Lung microvascular endothelial cell (primary cell): Measurements from ENCODE around the gene PDCD4. TPM values are rescaled to one million over a fixed set of nuclear protein-coding genes. Genes with fewer than 3 reads are reported as not detected.

Experiments
- DNase-seq, 2 donors: peaks; one replicate each; pipeline versions ENCODE4 v3.0.0 to v3.0.0-alpha.2; 2010; ENCODE audit warnings: low read depth in 2 of 2
- total RNA-seq: library from RNA; depleted of rRNA; stranded (reverse); fragments of >200 nt; gene quantifications from 2 replicates; pipeline ENCODE4 v1.2.1, GENCODE V29; 2014

The PDCD4 gene
- 102 and 172 TPM in 2 replicates for total RNA-seq

- DNase-seq = peak; percentile 98 to 99
Measured at GRCh38 chr10:110871298-110872084, at the start of gene PDCD4. PDCD4 (plus strand) TSS chr10:110871928; CDS start chr10:110876028, 4,100 bp downstream.

GRCh38 chr10:110822035-110822711 is 49.6 kb upstream of the PDCD4 start:
- no peak for DNase-seq

GRCh38 chr10:110822712-110823311 is 48.9 kb upstream of the PDCD4 start:
- DNase-seq = no peak

- DNase-seq = no peak
Measured at GRCh38 chr10:110824152-110824441, 47.6 kb upstream of the PDCD4 start.

GRCh38 chr10:110824660-110825059 is 47.1 kb upstream of the PDCD4 start:
- no peak for DNase-seq

- DNase-seq = no peak
Measured at GRCh38 chr10:110825508-110825907, 46.2 kb upstream of the PDCD4 start.

GRCh38 chr10:110827410-110827809 is 44.3 kb upstream of the PDCD4 start:
- DNase-seq = no peak

GRCh38 chr10:110827875-110828274 is 43.9 kb upstream of the PDCD4 start:
- DNase-seq = no peak

- DNase-seq = no peak
Measured at GRCh38 chr10:110828525-110828924, 43.2 kb upstream of the PDCD4 start.

- DNase-seq = no peak
Measured at GRCh38 chr10:110829721-110830410, 41.9 kb upstream of the PDCD4 start.

- no peak for DNase-seq
Measured at GRCh38 chr10:110833234-110833940, 38.3 kb upstream of the PDCD4 start.

GRCh38 chr10:110833941-110834628 is 37.6 kb upstream of the PDCD4 start:
- no peak for DNase-seq

GRCh38 chr10:110834629-110835301 is 37.0 kb upstream of the PDCD4 start:
- peak in 1 of 2 donors; percentile 84 for DNase-seq

- no peak for DNase-seq
Measured at GRCh38 chr10:110835841-110836240, 35.9 kb upstream of the PDCD4 start.

GRCh38 chr10:110836706-110837105 is 35.0 kb upstream of the PDCD4 start:
- DNase-seq = no peak

GRCh38 chr10:110837418-110838171 is 34.1 kb upstream of the PDCD4 start:
- DNase-seq = peak in 1 of 2 donors; percentile 55

- DNase-seq = no peak
Measured at GRCh38 chr10:110840225-110840922, 31.4 kb upstream of the PDCD4 start.

- DNase-seq = no peak
Measured at GRCh38 chr10:110840923-110841428, 30.8 kb upstream of the PDCD4 start.
